Right lobe of liver (tissue), 4 donors: Measurements from ENCODE around the gene RPS14.

Experiments used
- CTCF ChIP-seq, 4 donors: fragments of 200-600 bp in 3 of 4; fragments of 450-650 bp in 1 of 4; IDR thresholded peaks; one replicate each; pipeline versions ENCODE4 v1.5.1 to v1.8.0; 2016 to 2022; ENCODE audit warnings: antibody characterized with exemption in 4 of 4, mild to moderate bottlenecking in 2 of 4
- POLR2A ChIP-seq: fragments of 450-650 bp; IDR thresholded peaks from one replicate; pipeline ENCODE4 v1.6.1; 2017; ENCODE audit warnings: antibody characterized with exemption, mild to moderate bottlenecking
- donor health status: DM: no; HTN: no; CAD: no.
- donor health status: DM: no; HTN: no; CAD: no.
- donor health status: DM: no; HTN: yes; CAD: no.

GRCh38 chr5:150422075-150422474 is 27.5 kb downstream of the RPS14 start:
- TF ChIP-seq CTCF (IDR thresholded peaks at IDR 0.05) (no peak), POLR2A (no peak)
